GM21390 (cell line): ENCODE measurements around the gene DUOXA1.
"Not testable (repeated sequence)": the region's sequence is repeated elsewhere in the genome, so short reads cannot be mapped to it uniquely, and the experiment has no call there.

Experiments used
- ATAC-seq: cut with Tn5 transposase; IDR thresholded peaks from one replicate; pipeline ENCODE4 v1.9.1; 2021; ENCODE audit not compliant: unreplicated experiment

Gene DUOXA1

GRCh38 chr15:45151998-45152828, 22.5 kb upstream of the DUOXA1 start:
- no peak for ATAC-seq

- no peak for ATAC-seq
Observed at GRCh38 chr15:45150997-45151396, 21.3 kb upstream of the DUOXA1 start.

GRCh38 chr15:45150481-45150880, 20.8 kb upstream of the DUOXA1 start:
- ATAC-seq, result no peak

- no peak for ATAC-seq
Observed at GRCh38 chr15:45149060-45149459, 19.4 kb upstream of the DUOXA1 start.

- no peak for ATAC-seq
Observed at GRCh38 chr15:45148076-45149059, 18.7 kb upstream of the DUOXA1 start.

DNA sequence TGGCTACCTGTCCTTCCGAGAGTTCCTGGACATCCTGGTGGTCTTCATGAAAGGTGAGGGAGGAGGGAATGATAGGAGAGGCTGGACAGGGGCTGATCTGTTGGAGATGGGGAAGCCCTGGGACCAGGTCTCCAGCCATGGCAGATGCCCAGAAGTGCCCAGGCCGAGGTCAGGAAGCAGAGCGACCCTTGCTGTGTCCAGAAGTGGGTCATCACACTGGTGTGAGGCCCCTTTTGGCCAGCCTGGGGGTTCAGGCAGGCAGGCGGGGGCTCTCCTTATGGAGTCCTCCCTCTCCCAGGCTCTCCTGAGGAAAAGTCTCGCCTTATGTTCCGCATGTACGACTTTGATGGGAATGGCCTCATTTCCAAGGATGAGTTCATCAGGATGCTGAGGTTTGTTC, 17.9 kb upstream of the DUOXA1 start:
- ATAC-seq, result no peak

DNA sequence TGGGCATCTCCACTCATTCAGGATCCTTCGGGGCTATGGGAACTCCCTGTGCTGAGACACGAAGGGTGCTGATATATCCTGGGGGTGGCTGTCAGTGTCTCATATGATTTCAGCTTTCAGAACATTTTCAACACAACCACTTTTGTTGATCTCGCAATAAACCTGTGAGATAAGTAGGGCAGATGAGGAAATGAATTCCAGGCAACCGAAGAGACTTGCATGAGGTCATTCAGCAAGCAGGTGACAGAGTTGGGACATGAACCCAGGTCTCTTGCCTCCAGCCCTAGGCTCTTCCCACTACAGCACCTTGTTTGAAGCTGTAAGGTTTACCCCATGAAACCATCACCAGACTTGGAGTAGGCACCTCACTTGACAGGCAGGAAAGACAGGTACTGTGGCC, 16.7 kb upstream of the DUOXA1 start:
- ATAC-seq, result no peak

DNA sequence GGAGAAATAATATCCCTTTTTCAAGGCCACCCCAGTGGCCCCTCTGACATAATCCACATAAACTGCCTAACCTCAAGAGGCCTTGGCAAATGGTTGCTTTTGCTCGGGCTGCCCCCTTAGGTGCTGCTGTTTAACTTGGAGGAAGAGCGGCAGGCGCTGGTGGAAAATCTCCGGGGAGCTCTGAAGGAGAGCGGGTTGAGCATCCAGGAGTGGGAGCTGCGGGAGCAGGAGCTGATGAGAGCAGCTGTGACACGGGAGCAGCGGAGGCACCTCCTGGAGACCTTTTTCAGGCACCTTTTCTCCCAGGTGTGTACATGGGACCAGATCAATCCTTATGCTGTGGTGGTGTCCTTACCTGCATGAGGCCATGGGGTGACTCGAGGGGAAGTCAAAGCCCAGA, 15.1 kb upstream of the DUOXA1 start:
- no peak for ATAC-seq

DNA sequence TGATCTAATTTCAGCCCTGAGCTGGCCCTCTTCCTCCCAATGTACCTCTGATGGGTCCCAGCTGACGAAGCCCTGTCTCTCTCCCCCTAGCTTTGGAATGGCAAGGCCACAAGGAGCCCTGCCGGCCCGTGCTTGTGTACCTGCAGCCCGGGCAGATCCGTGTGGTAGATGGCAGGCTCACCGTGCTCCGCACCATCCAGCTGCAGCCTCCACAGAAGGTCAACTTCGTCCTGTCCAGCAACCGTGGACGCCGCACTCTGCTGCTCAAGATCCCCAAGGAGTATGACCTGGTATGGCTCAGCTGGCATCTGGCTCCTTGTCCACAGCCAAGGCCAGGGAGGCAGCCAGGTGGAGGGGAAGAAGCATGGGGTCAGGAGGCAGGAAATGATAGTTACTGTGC, 14.3 kb upstream of the DUOXA1 start:
- no peak for ATAC-seq

- no peak for ATAC-seq
Observed at GRCh38 chr15:45143056-45143455, 13.4 kb upstream of the DUOXA1 start.

GRCh38 chr15:45141386-45141785, 11.7 kb upstream of the DUOXA1 start:
- ATAC-seq, result no peak

DNA sequence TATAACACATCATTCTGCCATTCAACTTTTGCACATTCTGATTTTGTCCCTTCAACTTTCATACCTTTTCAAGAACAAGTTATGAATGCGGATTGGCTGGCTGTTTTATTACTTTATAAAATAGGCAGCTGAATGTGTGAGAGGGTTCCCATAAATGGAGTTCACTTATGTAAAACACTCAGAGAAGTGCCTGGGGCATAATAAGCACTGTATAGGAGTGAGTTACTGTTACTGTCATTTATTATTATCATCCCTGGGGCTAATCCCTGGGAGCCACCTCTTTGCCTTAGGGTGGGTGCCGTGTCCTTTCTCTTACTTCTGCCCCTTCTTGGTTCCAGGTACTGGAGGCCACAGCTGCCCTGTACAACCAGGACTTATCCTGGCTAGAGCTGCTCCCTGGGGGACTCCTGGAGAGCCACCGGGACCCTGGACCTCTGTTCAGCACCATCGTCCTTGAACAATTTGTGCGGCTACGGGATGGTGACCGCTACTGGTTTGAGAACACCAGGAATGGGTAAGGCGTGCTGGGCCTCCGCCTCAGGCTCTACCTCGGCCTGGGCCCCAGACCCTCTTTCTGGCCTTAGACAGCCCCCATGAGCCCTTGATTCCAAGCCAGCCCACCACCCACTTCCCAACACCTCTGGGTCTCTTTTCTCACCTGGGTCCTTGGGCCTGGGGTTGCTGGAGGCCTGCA, 11.0 kb upstream of the DUOXA1 start:
- ATAC-seq, result no peak

- ATAC-seq, result no peak
Observed at GRCh38 chr15:45139770-45140169, 10.1 kb upstream of the DUOXA1 start.

DNA sequence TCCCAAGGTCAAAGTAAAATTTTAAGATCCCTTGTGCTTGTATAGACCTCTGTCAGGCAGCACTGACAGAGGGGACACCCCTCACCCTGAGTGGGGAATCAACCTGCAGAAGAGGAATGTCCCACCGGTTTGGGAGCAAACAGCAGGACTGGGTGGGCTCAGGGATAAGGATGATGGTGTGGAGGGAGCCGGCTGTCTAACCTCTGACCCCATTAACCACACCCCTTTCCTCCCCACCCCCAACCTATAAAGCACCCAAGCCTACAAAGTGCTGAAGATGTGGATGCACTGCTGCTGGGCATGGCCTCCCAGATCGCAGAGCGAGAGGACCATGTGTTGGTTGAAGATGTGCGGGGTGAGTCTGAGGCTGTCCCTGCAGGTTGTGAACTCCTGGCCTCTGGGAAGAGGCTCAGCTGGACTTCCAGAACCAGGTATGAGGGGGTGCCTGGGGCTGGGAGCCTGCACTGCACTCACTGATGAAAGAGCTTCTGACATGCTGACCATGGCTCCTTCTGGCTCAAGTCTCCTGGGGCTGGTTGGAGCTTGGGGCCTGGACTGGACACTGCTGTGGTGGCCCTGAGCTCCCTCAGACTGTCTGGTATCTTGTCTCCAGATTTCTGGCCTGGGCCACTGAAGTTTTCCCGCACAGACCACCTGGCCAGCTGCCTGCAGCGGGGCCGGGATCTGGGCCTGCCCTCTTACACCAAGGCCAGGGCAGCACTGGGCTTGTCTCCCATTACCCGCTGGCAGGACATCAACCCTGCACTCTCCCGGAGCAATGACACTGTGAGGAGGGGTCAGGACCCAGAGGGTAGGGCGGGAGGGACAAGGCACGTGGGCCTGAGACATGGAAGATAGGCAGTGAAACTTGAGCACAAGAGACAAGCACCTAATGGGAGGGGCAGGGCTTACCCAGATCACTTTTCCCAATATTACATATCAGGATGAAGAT, 9.4 kb upstream of the DUOXA1 start:
- ATAC-seq, result no peak

DNA sequence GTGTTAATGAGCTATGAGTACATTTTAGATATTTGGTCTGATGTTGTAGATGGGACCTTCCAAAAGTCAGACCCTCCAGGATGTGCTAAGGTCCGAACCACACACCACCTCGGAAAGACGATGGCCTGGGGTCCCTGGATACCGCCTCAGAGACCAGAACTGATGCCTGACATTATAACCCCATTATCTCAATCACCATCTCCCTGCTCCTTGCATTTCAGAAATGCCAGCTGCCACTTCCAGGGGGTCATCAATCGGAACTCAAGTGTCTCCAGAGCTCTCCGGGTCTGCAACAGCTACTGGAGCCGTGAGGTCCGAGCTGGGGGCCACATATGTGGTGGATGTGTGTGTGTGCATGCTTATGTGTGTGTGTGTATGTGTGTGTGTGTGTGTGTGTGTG, 8.0 kb upstream of the DUOXA1 start:
- ATAC-seq, result no peak

- ATAC-seq, result no peak
Observed at GRCh38 chr15:45136378-45136764, 6.7 kb upstream of the DUOXA1 start.

DNA sequence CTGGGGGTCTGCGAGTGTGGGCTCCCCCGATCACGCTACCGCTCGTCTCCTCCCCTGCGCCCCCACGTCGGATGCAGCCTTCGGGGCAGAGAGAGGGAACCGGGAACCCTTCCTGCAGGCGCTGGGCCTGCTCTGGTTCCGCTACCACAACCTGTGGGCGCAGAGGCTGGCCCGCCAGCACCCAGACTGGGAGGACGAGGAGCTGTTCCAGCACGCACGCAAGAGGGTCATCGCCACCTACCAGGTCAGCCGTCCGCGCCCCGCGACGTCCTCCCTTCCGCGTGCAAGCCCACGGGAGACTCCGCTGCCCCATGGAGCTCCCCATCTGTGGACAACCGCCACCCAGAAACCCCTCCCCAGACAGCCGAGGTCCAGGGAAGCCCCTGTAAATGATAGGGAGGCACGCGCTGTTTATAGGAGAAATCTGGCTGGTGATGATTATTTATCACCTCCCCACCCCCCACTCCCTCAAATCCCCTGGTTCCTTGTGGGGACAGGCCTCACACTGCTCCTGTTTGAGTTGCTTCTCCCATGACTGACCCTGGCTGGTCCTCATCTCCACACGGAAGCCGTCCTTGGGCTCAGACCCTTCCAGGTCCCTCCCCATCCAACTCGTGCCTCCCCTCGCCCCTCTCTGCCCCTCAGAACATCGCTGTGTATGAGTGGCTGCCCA, 6.2 kb upstream of the DUOXA1 start:
- ATAC-seq, result not testable (repeated sequence)

- no peak for ATAC-seq
Observed at GRCh38 chr15:45134682-45135604, 5.3 kb upstream of the DUOXA1 start.

DNA sequence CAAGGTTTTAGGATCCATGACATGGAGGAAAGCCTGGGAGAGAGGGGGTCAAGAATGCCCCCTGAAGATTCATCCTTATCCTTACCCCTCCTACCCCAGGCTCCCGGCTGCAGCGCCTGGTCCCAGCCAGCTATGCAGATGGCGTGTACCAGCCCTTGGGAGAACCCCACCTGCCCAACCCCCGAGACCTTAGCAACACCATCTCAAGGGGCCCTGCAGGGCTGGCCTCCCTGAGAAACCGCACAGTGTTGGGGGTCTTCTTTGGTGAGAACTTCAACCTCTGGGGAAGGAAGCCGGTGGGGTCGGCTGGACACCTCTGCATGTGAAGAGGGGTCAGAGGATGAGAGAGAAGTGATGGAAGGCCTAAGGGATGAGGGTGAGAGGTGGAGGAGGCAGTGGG, 4.4 kb upstream of the DUOXA1 start:
- no peak for ATAC-seq
